ENCODE data around the gene NOTCH1.

Gene NOTCH1

GRCh38 chr9:136544964-136545691, 720 bp downstream of the NOTCH1 start:
- DNase-seq (ENCODE audit: low read depth in 2 of 2), result peak; percentile 20 to 35

- peak; percentile 47 to 48 for DNase-seq (ENCODE audit: low read depth in 2 of 2)
Measured at GRCh38 chr9:136544548-136544963, 1.3 kb downstream of the NOTCH1 start.

- no peak for DNase-seq (ENCODE audit: low read depth in 2 of 2)
Measured at GRCh38 chr9:136543830-136544547, 1.9 kb downstream of the NOTCH1 start.

- no peak for DNase-seq (ENCODE audit: low read depth in 2 of 2)
Measured at GRCh38 chr9:136543280-136543679, 2.6 kb downstream of the NOTCH1 start.

DNA sequence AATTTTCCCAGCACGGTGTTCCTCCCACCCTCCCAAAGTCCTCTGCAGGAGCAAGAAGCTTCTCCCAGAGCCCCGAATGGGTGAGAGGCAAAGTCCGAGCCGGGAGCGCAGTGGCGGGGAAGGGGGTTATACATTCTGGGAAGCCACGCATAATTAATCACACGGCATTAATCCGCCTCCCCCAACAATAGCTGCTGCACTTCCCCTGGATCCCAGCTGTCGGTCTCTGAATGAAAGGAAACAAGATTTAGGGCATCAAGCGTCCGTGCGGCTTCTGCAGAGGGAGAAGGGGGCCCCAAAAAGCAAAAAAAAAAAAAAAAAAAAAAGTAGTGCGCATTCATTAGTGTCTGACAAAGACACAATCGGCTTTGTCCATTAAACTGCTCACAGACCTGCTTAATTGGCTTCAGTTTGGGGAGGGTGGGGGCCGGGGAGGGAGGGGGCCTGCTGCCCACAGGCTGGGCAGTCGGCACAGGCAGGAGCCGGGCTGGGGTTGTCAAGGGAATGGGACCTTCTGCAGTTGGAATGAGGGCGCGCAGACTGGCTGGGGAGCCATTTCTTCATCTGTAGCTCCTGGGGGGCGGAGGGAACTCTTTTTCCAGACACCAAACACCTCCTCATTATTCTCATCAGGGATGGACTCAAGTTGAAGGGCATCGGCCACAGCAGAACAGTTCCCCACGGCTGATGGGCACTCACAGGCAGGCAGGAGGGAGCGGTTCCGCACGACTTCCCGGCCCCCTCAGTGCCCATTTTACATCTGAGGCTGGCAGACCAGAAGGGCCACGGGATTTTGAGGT, 3.4 kb downstream of the NOTCH1 start:
- DNase-seq (ENCODE audit: low read depth in 2 of 2), result no peak

DNA sequence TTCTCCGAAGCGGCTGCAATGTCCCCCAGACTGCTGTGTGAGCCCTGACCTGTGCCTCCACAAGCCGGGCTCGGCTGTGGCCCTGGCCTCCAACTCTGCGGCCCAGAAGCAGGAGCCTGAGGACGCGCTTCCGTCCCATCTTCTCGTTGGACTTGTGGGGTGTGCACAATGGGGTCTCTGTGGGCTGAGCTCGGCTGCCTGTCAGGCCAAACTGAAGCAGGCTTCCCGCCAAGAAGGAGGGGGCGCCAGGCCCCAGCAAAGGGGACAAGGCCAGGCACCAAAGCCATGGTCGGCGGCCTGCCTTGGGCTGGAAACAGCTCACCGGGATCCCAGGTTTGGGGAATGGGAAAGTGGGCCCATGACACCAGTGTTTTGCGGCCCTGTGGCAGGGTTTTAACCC, 4.1 kb downstream of the NOTCH1 start:
- DNase-seq (ENCODE audit: low read depth in 2 of 2), result no peak

- no peak for DNase-seq (ENCODE audit: low read depth in 2 of 2)
Measured at GRCh38 chr9:136541179-136541578, 4.7 kb downstream of the NOTCH1 start.

DNA sequence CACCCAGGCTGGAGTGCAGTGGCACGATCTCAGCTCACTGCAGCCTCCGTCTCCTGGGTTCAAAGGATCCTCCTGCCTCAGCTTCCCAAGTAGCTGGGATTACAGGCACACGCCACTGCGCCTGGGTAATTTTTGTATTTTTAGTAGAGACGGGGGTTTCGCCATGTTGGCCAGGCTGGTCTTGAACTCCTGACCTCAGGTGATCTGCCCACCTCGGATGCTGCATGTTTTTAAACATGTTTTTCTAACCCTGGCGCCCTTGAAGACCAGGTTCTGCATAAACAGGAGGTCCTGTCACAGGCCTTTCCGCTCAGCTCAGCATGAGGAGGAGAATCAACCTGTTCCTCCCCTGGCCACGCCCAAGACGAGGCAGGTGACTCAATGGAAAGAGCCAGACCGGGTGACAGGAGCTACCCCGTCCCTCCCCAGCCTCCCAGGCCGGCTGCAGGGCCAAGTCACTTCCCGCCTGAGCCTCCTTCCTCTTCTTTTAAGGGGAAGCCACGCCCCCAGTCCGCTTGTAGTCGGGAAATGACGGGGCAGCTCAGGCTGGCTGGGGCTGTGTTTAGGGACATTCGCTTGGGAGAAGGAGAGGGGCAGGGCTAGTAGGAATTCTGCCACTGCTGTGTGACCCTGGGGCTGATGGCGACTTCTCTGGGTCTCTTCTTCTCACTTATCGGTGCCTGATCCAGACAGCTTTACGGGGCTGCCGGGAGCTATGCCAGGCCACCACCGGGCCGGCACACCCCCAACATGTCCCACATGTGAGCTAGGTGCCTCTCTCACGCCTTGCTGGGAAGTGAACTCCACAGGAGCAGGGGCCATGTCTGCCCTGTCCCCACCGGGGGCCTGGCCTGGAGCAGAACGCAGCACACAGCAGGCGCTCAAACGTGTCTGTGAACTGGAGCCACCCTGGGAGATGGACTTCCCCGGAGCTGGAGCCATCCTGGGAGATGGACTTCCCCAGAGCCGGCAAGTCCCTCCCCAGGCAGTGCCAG, 6.1 kb downstream of the NOTCH1 start:
- peak; percentile 77 to 87 for DNase-seq (ENCODE audit: low read depth in 2 of 2)

DNA sequence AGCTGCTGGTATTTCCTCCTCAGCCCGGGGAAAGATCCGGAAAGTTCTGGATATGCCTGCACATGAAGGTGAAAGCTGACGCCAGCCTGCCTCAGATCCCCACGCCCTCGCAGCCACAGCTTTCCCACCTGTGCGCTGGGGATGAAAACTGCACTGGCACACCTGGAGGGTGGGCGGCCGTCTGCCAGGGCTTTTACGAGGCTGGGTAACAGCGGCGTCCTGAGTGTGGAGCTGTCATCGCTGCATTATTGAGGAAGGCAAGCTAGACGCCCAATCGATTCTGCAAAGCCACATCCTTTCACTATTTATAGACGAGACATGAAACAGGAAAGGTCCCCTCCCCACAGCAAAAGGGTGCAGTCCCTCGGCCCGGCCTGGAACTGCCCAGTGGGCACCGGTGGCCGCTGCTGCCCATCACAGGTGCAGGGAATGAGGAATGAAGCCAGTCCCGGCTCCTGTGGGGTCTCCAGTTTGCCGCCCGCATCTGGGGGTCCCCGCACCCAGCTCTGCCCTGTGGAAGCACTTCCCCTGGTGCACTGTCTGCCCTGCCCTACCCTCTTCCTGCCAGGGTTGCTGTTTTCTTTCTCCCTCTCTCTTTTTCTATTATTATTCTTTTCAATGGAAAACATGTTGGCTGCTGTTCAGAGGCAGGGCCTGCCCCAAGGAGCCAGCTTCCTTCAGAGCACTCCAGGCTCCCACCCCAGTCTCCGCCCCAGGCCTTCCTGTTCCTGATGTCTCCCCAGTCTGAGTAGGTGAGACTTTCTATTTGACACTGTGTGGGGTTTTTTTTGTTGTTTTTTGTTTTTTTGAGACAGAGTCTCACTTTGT, 7.0 kb downstream of the NOTCH1 start:
- DNase-seq (ENCODE audit: low read depth in 2 of 2), result no peak

- no peak for DNase-seq (ENCODE audit: low read depth in 2 of 2)
Measured at GRCh38 chr9:136537896-136538598, 7.8 kb downstream of the NOTCH1 start.

DNA sequence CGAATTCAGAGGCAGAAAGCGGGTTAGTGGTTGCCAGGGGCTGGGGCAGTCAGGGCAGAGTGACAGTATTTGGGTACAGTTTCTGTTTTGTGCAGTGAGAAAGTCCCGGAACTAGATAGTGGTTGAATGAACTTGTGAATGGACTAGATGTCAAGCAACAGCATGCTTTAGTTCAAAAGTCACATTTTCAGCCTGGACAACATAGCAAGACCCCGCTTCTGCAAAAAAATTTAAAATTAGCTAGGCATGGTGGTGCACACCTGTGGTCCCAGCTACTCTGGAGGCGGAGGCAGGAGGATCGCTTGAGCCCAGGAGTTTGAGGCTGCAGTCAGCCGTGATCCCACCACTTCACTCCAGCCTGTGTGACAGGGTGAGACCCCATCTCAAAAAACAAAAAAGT, 8.4 kb downstream of the NOTCH1 start:
- DNase-seq (ENCODE audit: low read depth in 2 of 2), result no peak

- no peak for DNase-seq (ENCODE audit: low read depth in 2 of 2)
Measured at GRCh38 chr9:136536721-136537241, 9.1 kb downstream of the NOTCH1 start.

DNA sequence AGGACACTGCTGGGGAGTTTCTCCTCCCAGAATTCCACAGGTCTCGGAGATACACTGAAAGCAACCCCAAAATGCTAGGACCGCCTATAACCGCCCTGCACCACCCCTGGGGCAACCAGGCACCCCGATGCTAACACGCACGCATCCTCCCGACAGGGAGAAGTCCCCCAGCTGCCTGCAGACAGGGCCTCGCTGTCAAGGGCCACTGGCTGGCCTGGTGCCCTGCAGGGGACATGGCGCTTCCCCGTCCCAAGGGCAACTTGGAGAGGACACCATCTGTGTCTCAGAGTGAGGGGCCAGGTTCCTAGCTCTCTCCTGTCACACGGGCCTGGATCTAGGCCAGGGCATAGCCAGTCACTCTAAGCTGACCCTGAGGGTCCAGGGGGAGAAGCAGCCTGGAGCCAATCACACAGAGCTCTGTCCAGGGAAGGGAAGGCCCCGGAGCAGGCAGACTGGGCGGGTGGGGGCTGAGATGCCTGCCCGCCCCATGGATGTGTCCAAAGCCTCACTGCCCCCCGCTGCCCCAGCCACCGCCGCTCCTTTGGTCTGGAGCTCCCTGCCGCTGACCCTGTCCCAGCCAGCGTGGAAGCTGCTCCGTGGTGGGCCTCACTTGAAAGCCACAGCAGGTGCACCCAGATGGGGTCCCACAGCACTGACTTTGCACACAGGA, 9.7 kb downstream of the NOTCH1 start:
- DNase-seq (ENCODE audit: low read depth in 2 of 2), result no peak

GRCh38 chr9:136535070-136535469, 10.8 kb downstream of the NOTCH1 start:
- no peak for DNase-seq (ENCODE audit: low read depth in 2 of 2)

GRCh38 chr9:136534366-136534765, 11.5 kb downstream of the NOTCH1 start:
- DNase-seq (ENCODE audit: low read depth in 2 of 2), result no peak

- DNase-seq (ENCODE audit: low read depth in 2 of 2), result peak; percentile 63 to 71
Measured at GRCh38 chr9:136533775-136534157, 12.1 kb downstream of the NOTCH1 start.

GRCh38 chr9:136532799-136533774, 12.8 kb downstream of the NOTCH1 start:
- DNase-seq (ENCODE audit: low read depth in 2 of 2), result peak; percentile 41 to 56

Data from stimulated activated CD8-positive, alpha-beta memory T cell treated with anti-CD3 and anti-CD28 coated beads, Interleukin-15, amount 100 ng/mL, for 4 hours (primary cell).